ENCODE results near the gene BARX1.

Gene BARX1

DNA sequence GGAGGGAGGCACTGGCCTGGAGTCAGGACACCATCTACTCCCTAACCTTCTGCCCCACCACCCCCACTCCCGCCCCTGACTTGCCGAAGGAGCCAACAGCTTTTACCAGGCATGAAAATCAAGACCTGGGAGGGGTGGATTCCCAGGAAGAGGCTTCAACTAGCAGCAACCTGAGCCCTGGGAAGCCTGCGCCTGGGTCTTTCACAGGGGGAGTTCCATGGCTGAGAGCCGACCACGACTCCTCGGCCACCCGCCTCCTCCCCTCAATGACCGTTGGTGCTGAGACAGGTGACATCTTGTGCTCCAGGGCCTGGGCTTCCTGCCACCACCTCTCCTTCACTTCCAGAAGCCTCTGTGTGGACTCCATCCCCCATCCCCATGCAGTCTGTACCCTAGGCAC lies 37.1 kb downstream of the BARX1 start:
- no peak overlapping the region for H3K27ac ChIP-seq (ENCODE audit: insufficient read depth, low read depth, low read length, poor library complexity, severe bottlenecking)
- WGBS, 2 experiments = 65 to 68% methylated on average over 8 of the region's 8 CpGs
- no peaks in the 10 kb centered on the region for H3K36me3 ChIP-seq (ENCODE audit: control insufficient read depth, insufficient read depth, low read length)
- no peaks in the 10 kb centered on the region for H3K9me3 ChIP-seq (ENCODE audit: control insufficient read depth, low read length)
- no peaks in the 10 kb centered on the region for H3K4me1 ChIP-seq (ENCODE audit: control insufficient read depth, insufficient read depth, low read length)
- H3K27me3 ChIP-seq (ENCODE audit: control insufficient read depth, insufficient read depth, low read length, poor library complexity, severe bottlenecking) = no peaks in the 10 kb centered on the region
- H3K4me3 ChIP-seq (ENCODE audit: insufficient read depth, low read depth, low read length) = no peak overlapping the region

DNA sequence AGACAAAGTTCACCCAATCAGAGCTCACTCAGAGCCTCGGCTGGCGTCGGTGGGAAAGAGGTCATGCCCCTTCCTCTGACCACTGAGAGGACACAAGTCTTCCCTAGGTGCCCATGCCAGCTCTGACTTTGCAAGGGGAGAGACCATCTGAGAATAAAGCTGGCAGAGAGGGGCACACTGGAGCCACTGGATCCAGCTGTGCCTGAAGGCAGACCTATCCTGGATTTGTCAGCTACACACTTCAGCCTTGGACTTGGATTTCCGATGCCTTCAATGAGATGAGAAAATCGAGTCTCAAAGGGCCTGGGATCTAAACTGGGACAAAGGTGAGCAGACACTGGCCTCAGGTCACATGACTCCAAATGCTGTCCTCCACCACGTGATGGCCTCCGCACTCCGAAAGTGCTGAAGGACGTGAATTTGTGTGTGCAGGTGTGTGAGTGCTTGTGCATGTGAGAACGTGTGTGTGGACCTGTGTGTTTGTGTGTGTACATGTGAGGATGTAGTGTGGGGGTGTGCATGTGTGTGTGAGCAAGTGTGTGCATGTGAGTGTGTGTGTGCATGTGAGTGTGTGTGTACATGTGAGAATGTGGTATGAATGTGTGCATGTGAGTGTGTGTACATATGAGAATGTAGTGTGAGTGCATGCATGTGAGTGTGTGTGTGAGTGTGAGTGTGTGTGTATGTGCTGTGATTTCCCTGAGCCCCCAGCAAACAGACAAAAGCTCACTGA lies 37.9 kb downstream of the BARX1 start:
- Histone ChIP-seq H3K9me3 (ENCODE audit: control insufficient read depth, low read length) (no peaks in the 10 kb centered on the region), H3K27me3 (ENCODE audit: control insufficient read depth, insufficient read depth, low read length, poor library complexity, severe bottlenecking) (no peaks in the 10 kb centered on the region), H3K4me1 (ENCODE audit: control insufficient read depth, insufficient read depth, low read length) (peaks cover 6% of the 10 kb centered on the region), H3K36me3 (ENCODE audit: control insufficient read depth, insufficient read depth, low read length) (no peaks in the 10 kb centered on the region), H3K27ac (ENCODE audit: insufficient read depth, low read depth, low read length, poor library complexity, severe bottlenecking) (no peak overlapping the region), H3K4me3 (ENCODE audit: insufficient read depth, low read depth, low read length) (no peak overlapping the region)
- 93 to 94% methylated on average over 10 of the region's 10 CpGs for WGBS, 2 experiments

DNA sequence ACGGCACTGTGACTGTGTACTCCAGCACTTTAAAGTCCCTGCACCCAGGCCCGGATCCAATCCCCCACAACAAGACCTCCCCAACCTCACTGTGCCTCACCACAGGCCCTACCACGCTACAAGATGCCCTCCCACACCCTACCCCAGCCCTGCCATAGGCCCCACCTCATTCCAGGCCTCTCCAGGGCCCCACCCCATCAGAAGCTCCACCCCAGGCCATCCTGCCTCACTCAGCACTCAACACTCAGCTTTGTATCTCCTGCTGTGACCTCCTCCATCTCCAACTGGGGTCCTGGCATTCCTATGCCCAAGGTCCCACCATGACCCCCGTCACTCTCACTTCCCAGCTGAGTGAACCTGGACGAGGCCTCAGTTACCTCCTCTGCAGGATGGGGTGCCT lies 38.8 kb downstream of the BARX1 start:
- Histone ChIP-seq H3K27me3 (ENCODE audit: control insufficient read depth, insufficient read depth, low read length, poor library complexity, severe bottlenecking) (no peaks in the 10 kb centered on the region), H3K36me3 (ENCODE audit: control insufficient read depth, insufficient read depth, low read length) (no peaks in the 10 kb centered on the region), H3K4me3 (ENCODE audit: insufficient read depth, low read depth, low read length) (no peak overlapping the region), H3K27ac (ENCODE audit: insufficient read depth, low read depth, low read length, poor library complexity, severe bottlenecking) (no peak overlapping the region), H3K9me3 (ENCODE audit: control insufficient read depth, low read length) (no peaks in the 10 kb centered on the region), H3K4me1 (ENCODE audit: control insufficient read depth, insufficient read depth, low read length) (peaks cover 11% of the 10 kb centered on the region)
- 82 to 84% methylated on average over 5 of the region's 5 CpGs for WGBS, 2 experiments

DNA sequence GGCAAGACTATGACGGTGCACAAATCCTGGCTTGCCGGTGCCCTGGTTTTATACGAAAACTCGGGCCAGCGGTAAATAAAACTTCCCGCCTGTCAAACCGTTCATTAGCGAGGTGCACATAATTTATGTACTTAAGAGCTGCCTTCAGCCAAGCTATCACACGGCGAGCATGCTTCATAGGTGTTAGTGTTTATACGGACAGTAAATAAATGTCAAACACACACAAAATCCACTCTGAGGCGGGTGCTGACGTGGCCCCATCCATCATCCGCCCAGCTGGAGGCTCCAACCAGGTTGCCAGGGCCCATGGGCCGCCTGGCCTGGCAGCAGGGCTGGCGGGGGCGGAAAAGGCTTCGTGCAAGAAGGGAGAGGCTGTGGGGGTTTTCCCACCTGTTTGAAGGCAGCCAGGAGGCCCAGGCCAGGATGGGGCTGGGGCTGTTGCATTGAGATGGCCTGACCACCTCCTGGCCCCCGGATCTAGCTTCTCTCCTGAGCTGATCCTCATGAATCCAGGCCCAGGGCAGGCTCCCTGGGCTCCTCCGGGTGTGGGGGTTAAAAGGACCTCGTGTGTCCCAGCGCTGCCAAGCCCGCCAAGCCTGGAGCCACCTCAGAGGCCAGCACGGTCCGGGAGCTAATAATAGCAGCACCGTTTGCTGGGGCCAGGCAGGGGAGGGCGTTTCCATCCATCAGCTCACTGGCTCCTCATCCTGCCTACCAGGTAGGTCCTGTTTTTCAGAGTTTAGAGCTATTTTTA lies 43.2 kb downstream of the BARX1 start:
- WGBS, 2 experiments = 68 to 69% methylated on average over 27 of the region's 27 CpGs
- Histone ChIP-seq H3K4me3 (ENCODE audit: insufficient read depth, low read depth, low read length) (no peak overlapping the region), H3K27ac (ENCODE audit: insufficient read depth, low read depth, low read length, poor library complexity, severe bottlenecking) (no peak overlapping the region), H3K36me3 (ENCODE audit: control insufficient read depth, insufficient read depth, low read length) (no peaks in the 10 kb centered on the region), H3K4me1 (ENCODE audit: control insufficient read depth, insufficient read depth, low read length) (peaks cover 11% of the 10 kb centered on the region), H3K9me3 (ENCODE audit: control insufficient read depth, low read length) (no peaks in the 10 kb centered on the region), H3K27me3 (ENCODE audit: control insufficient read depth, insufficient read depth, low read length, poor library complexity, severe bottlenecking) (no peaks in the 10 kb centered on the region)

DNA sequence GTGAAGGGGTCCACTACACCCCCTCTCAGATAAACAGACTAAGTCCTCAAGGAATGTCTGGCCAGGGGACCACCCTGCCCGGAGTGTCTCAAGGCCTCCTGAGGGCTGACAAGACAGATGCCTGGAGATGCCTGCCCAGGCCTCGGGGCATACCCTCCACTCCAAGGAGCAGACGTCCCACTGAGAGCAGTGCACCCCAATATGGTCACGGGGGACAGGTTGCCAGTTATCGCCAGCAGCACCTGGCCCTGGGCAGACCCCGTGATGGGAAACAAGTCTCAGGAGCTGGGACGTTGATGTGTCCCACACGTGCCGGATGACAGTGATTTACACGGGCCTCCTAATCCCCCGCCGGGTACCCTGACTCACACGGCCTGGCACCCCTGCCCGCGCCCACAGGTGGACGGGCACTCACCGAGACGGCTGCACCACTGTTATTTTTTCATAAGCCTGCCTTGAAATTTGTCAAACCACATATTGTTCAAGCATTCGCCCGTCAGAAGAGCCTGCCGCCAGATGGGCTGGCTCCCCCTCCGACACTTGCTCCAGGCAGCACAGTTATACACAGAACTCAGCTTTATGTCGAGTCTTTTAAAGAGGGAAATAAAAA lies 43.9 kb downstream of the BARX1 start:
- peaks cover 11% of the 10 kb centered on the region for H3K4me1 ChIP-seq (ENCODE audit: control insufficient read depth, insufficient read depth, low read length)
- 92% methylated on average over 23 of the region's 23 CpGs for WGBS, 2 experiments
- no peaks in the 10 kb centered on the region for H3K36me3 ChIP-seq (ENCODE audit: control insufficient read depth, insufficient read depth, low read length)
- H3K9me3 ChIP-seq (ENCODE audit: control insufficient read depth, low read length) = no peaks in the 10 kb centered on the region
- no peak overlapping the region for H3K4me3 ChIP-seq (ENCODE audit: insufficient read depth, low read depth, low read length)
- H3K27me3 ChIP-seq (ENCODE audit: control insufficient read depth, insufficient read depth, low read length, poor library complexity, severe bottlenecking) = no peaks in the 10 kb centered on the region
- no peak overlapping the region for H3K27ac ChIP-seq (ENCODE audit: insufficient read depth, low read depth, low read length, poor library complexity, severe bottlenecking)

DNA sequence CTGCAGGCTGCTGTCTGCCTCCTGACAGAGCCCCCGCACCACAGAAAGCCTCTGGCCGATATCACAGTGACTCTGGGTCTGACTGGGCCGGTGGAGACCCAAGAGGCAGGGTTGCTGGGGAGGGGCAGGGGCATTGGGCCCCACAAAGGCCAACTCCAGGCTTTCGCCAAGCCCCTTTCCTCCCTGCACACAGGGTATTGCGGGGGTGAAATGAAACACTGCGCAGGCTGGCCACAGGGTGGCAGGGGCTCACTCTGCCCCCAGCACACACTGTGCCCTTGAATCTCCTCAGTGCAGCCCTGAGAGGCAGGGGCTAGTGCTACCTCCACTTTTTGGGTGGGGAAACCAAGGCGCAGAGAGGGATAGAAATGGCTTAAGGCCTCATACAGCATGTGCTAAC lies 44.6 kb downstream of the BARX1 start:
- H3K27ac ChIP-seq (ENCODE audit: insufficient read depth, low read depth, low read length, poor library complexity, severe bottlenecking) = no peak overlapping the region
- H3K9me3 ChIP-seq (ENCODE audit: control insufficient read depth, low read length) = no peaks in the 10 kb centered on the region
- no peaks in the 10 kb centered on the region for H3K27me3 ChIP-seq (ENCODE audit: control insufficient read depth, insufficient read depth, low read length, poor library complexity, severe bottlenecking)
- peaks cover 11% of the 10 kb centered on the region for H3K4me1 ChIP-seq (ENCODE audit: control insufficient read depth, insufficient read depth, low read length)
- H3K4me3 ChIP-seq (ENCODE audit: insufficient read depth, low read depth, low read length) = no peak overlapping the region
- 91% methylated on average over 7 of the region's 7 CpGs for WGBS, 2 experiments
- no peaks in the 10 kb centered on the region for H3K36me3 ChIP-seq (ENCODE audit: control insufficient read depth, insufficient read depth, low read length)

DNA sequence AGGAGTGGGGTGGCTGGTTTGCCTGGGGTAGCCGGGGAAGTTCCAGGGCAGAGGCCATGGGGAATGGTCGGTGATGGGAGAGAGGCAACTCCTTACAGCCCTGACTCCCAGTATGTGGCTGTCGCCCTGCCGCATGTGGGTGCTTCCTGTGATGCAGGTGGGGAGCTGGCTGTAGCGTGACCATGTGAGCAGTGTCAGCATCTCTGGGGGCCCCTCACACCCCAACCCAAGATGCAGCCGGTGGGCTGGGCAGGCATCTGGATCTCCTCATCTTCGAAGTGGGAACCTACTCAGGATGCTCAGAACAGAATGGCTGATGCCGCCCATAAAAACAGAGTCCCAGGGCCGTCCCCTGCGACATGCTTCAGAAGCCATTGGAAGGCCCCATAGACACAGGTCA lies 45.0 kb downstream of the BARX1 start:
- no peak overlapping the region for H3K4me3 ChIP-seq (ENCODE audit: insufficient read depth, low read depth, low read length)
- H3K27ac ChIP-seq (ENCODE audit: insufficient read depth, low read depth, low read length, poor library complexity, severe bottlenecking) = no peak overlapping the region
- H3K27me3 ChIP-seq (ENCODE audit: control insufficient read depth, insufficient read depth, low read length, poor library complexity, severe bottlenecking) = no peaks in the 10 kb centered on the region
- no peaks in the 10 kb centered on the region for H3K9me3 ChIP-seq (ENCODE audit: control insufficient read depth, low read length)
- H3K4me1 ChIP-seq (ENCODE audit: control insufficient read depth, insufficient read depth, low read length) = peaks cover 11% of the 10 kb centered on the region
- 92 to 97% methylated on average over 10 of the region's 10 CpGs for whole genome bisulfite sequencing, 2 experiments
- H3K36me3 ChIP-seq (ENCODE audit: control insufficient read depth, insufficient read depth, low read length) = no peaks in the 10 kb centered on the region

DNA sequence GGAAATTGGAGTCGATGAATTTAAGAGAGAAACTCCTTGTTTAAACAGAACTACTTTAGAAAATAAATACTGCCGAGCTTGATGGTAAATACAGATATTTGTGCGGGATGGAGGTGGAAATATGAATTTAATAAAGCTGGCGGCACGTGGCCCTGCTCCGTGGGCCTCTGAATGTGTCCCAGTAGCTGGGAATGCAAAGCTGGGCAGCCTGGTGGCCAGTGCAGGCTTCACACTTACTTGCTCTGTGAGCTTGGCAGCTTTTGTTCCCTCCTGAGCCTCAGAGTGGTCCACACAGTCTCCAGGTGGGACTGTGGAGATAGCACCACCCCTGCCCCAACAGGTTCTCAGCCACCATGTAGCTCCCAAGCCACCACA lies 45.9 kb downstream of the BARX1 start:
- H3K27me3 ChIP-seq (ENCODE audit: control insufficient read depth, insufficient read depth, low read length, poor library complexity, severe bottlenecking) = no peaks in the 10 kb centered on the region
- no peaks in the 10 kb centered on the region for H3K36me3 ChIP-seq (ENCODE audit: control insufficient read depth, insufficient read depth, low read length)
- no peaks in the 10 kb centered on the region for H3K9me3 ChIP-seq (ENCODE audit: control insufficient read depth, low read length)
- H3K4me3 ChIP-seq (ENCODE audit: insufficient read depth, low read depth, low read length) = no peak overlapping the region
- WGBS, 2 experiments = 85 to 89% methylated on average over 6 of the region's 6 CpGs
- no peak overlapping the region for H3K27ac ChIP-seq (ENCODE audit: insufficient read depth, low read depth, low read length, poor library complexity, severe bottlenecking)
- H3K4me1 ChIP-seq (ENCODE audit: control insufficient read depth, insufficient read depth, low read length) = peaks cover 11% of the 10 kb centered on the region

DNA sequence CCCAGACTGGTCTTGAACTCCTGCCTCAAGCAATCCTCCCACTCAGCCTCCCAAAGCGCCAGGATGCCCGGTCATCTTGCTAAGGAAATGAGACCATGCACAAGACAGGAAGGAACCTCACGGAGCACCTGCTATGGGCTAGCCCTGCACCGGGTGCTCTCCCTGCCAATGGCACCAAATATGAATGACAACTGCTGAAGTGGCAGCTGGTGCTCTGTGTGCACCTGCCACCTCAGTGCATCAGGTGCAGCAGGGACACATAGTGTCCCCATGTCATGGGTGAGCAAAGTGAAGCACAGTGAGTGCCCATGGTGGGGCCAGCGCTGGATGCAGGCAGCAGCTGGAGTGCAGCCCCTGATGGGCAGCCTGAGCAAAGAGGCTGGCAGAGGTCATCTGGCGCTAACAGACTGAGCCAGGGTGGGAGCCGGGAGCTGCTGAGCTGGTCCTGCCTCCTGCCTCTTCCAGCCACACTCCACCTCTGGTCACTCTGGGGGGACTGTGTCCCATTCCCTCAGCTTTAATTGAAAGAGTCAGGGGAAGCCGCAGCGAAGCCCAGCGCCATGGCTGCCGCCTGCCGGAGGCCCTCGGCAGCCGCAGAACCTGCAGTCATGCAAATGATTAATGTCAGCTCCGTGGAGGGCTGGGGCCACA lies 46.4 kb downstream of the BARX1 start:
- no peaks in the 10 kb centered on the region for H3K27me3 ChIP-seq (ENCODE audit: control insufficient read depth, insufficient read depth, low read length, poor library complexity, severe bottlenecking)
- no peaks in the 10 kb centered on the region for H3K36me3 ChIP-seq (ENCODE audit: control insufficient read depth, insufficient read depth, low read length)
- WGBS, 2 experiments = 72 to 76% methylated on average over 15 of the region's 15 CpGs
- H3K4me3 ChIP-seq (ENCODE audit: insufficient read depth, low read depth, low read length) = no peak overlapping the region
- H3K4me1 ChIP-seq (ENCODE audit: control insufficient read depth, insufficient read depth, low read length) = peaks cover 11% of the 10 kb centered on the region
- no peaks in the 10 kb centered on the region for H3K9me3 ChIP-seq (ENCODE audit: control insufficient read depth, low read length)
- H3K27ac ChIP-seq (ENCODE audit: insufficient read depth, low read depth, low read length, poor library complexity, severe bottlenecking) = no peak overlapping the region
